HG03439 (cell line): ENCODE data around the gene TLE1.
"Not testable (repeated sequence)": the region's sequence is repeated elsewhere in the genome, so short reads cannot be mapped to it uniquely, and the experiment has no call there.

Experiments
- ATAC-seq: cut with Tn5 transposase; IDR thresholded peaks from one replicate; pipeline ENCODE4 v1.9.1; 2021; ENCODE audit warnings: mild to moderate bottlenecking, moderate library complexity; ENCODE audit not compliant: unreplicated experiment

The TLE1 gene

GRCh38 chr9:81623778-81624177 lies 65.6 kb downstream of the TLE1 start:
- ATAC-seq = no peak

- ATAC-seq = no peak
Observed at GRCh38 chr9:81622471-81623255, 66.7 kb downstream of the TLE1 start.

GRCh38 chr9:81621785-81622259 lies 67.5 kb downstream of the TLE1 start:
- no peak for ATAC-seq

- no peak for ATAC-seq
Observed at GRCh38 chr9:81621118-81621517, 68.2 kb downstream of the TLE1 start.

- no peak for ATAC-seq
Observed at GRCh38 chr9:81620002-81620390, 69.4 kb downstream of the TLE1 start.

- ATAC-seq = no peak
Observed at GRCh38 chr9:81619353-81620001, 69.9 kb downstream of the TLE1 start.

- no peak for ATAC-seq
Observed at GRCh38 chr9:81618923-81619322, 70.4 kb downstream of the TLE1 start.

GRCh38 chr9:81616141-81616540 lies 73.2 kb downstream of the TLE1 start:
- no peak for ATAC-seq

GRCh38 chr9:81614335-81614734 lies 75.0 kb downstream of the TLE1 start:
- no peak for ATAC-seq

GRCh38 chr9:81613002-81613812 lies 76.1 kb downstream of the TLE1 start:
- ATAC-seq = no peak

GRCh38 chr9:81611664-81612063 lies 77.7 kb downstream of the TLE1 start:
- ATAC-seq = no peak

GRCh38 chr9:81610740-81611107 lies 78.6 kb downstream of the TLE1 start:
- no peak for ATAC-seq

- ATAC-seq = no peak
Observed at GRCh38 chr9:81609782-81610739, 79.3 kb downstream of the TLE1 start.

- no peak for ATAC-seq
Observed at GRCh38 chr9:81608289-81608657, 81.1 kb downstream of the TLE1 start.

- no peak for ATAC-seq
Observed at GRCh38 chr9:81607593-81608288, 81.6 kb downstream of the TLE1 start.

- not testable (repeated sequence) for ATAC-seq
Observed at GRCh38 chr9:81606261-81606660, 83.1 kb downstream of the TLE1 start.

GRCh38 chr9:81605170-81605670 lies 84.1 kb downstream of the TLE1 start:
- ATAC-seq = no peak

- ATAC-seq = no peak
Observed at GRCh38 chr9:81604306-81605169, 84.8 kb downstream of the TLE1 start.
